Nephron progenitor cell (in vitro differentiated cells): ENCODE measurements around the gene NLGN2.

Experiments
- DNase-seq: peaks from one replicate; pipeline ENCODE4 v3.0.0; 2021
- H3K27ac Mint-ChIP-seq: 2 replicates; pipeline ENCODE4 v1.8.0; 2021; ENCODE audit warnings: mild to moderate bottlenecking, moderate library complexity, mixed read lengths
- H3K27me3 Mint-ChIP-seq: 2 replicates; pipeline ENCODE4 v1.8.0; 2021; ENCODE audit warnings: mild to moderate bottlenecking, low read depth, mixed read lengths; ENCODE audit not compliant: poor library complexity
- H3K36me3 Mint-ChIP-seq: 2 replicates; pipeline ENCODE4 v1.8.0; 2021; ENCODE audit warnings: low read depth, mixed read lengths
- H3K4me1 Mint-ChIP-seq: 2 replicates; pipeline ENCODE4 v1.8.0; 2021; ENCODE audit warnings: mixed read lengths
- H3K4me3 Mint-ChIP-seq: 2 replicates; pipeline ENCODE4 v1.8.0; 2021; ENCODE audit warnings: mild to moderate bottlenecking, moderate library complexity, mixed read lengths
- H3K9me3 Mint-ChIP-seq: 2 replicates; pipeline ENCODE4 v1.8.0; 2021; ENCODE audit warnings: mild to moderate bottlenecking, moderate library complexity, mixed read lengths
- TF ChIP-seq, protein P1 (sequence below): fragments of 200-600 bp; sonication (generic); IDR thresholded peaks from 2 replicates; pipeline ENCODE4 v1.5.0; 2021; ENCODE audit warnings: antibody characterized with exemption

NLGN2 gene

DNA sequence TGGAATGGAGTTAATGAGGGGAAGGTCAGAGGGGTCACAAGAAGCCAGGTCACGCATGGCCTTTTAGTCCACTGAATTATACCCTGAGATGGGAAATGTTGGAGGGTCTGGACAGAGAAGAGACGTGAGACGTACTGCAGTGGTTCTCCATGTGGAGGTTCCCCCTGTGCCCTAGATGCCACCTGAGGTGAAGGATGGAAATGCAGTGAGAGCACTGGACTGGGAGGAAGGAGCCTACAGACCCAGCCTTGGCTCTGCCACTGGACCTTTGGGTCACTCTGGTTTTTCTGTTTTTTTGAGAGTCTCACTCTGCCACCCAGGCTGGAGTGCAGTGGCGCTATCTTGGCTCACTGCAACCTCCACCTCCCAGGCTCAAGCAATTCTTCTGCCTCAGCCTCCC is 11.5 kb upstream of the NLGN2 start:
- peaks cover 35% of the 10 kb centered on the region for H3K4me1 Mint-ChIP-seq
- peaks cover 21% of the 10 kb centered on the region for H3K36me3 Mint-ChIP-seq
- no peak for DNase-seq
- peaks cover 4% of the 10 kb centered on the region for H3K27me3 Mint-ChIP-seq
- TF ChIP-seq, protein P1, sequence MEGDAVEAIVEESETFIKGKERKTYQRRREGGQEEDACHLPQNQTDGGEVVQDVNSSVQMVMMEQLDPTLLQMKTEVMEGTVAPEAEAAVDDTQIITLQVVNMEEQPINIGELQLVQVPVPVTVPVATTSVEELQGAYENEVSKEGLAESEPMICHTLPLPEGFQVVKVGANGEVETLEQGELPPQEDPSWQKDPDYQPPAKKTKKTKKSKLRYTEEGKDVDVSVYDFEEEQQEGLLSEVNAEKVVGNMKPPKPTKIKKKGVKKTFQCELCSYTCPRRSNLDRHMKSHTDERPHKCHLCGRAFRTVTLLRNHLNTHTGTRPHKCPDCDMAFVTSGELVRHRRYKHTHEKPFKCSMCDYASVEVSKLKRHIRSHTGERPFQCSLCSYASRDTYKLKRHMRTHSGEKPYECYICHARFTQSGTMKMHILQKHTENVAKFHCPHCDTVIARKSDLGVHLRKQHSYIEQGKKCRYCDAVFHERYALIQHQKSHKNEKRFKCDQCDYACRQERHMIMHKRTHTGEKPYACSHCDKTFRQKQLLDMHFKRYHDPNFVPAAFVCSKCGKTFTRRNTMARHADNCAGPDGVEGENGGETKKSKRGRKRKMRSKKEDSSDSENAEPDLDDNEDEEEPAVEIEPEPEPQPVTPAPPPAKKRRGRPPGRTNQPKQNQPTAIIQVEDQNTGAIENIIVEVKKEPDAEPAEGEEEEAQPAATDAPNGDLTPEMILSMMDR, result no peak
- peak overlapping the region; percentile 9 for H3K4me3 Mint-ChIP-seq
- H3K9me3 Mint-ChIP-seq, result no peaks in the 10 kb centered on the region
- no peak overlapping the region for H3K27ac Mint-ChIP-seq

DNA sequence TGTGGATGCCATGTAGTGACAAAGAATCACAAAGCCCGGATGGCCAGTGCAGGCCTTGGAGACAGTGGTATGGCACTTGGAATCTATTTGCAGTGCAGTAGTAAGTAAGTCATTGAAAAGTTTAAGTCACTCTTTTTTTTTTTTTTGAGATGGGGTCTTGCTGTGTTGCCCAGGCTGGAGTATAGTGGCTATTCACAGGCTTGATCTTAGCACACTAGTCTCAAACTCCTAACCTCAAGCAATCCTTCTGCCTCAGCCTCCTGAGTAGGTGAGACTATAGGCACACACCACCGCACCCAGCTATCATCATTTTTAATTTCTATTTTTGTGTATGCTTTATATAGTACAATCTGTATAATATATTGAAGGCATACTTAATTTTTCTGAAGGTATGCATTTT is 9.0 kb upstream of the NLGN2 start:
- TF ChIP-seq, protein P1, result no peak
- Mint-ChIP-seq H3K36me3 (peaks cover 15% of the 10 kb centered on the region), H3K27me3 (peaks cover 4% of the 10 kb centered on the region), H3K4me3 (no peak overlapping the region), H3K27ac (no peak overlapping the region), H3K9me3 (no peaks in the 10 kb centered on the region), H3K4me1 (peaks cover 34% of the 10 kb centered on the region)
- no peak for DNase-seq

DNA sequence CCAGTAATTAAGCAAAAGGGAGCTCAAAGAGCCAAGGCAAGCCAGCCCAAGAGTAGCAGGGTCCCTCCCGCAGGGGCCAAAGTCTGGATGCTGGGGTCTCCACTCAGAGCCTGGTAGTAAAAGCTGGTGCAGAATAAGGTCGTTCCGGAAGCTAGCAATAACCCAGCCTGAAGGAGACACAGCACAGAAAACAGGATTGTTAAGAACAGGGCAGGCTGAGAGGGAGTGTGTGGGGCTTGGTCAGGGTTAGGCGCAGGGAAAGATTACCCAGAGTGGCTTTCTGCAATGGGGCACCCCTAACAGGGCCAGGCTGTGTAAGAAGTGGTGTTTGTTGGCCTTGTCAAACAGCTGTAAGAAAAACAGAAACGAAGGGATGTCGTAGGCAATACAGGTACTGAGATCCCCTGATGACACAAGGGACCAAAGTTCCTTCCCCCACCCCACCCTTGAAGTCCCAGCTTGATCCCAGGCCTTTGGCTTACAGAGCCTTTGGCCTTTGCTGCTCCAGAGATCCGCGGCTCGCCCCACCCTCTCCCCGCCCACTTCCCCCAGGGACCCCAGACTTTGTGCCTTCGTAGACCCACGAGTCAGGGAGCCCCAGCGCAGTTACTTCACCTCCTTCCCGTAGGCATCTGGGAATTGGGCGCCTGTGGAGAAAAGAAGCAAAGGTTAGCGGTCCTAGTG is 4.5 kb upstream of the NLGN2 start:
- Mint-ChIP-seq H3K27ac (peak overlapping the region; percentile 83), H3K36me3 (peaks cover 15% of the 10 kb centered on the region), H3K9me3 (no peaks in the 10 kb centered on the region), H3K4me1 (peaks cover 47% of the 10 kb centered on the region), H3K27me3 (no peaks in the 10 kb centered on the region), H3K4me3 (peak overlapping the region; percentile 83)
- DNase-seq, result peak; percentile 75
- TF ChIP-seq, protein P1, result no peak

DNA sequence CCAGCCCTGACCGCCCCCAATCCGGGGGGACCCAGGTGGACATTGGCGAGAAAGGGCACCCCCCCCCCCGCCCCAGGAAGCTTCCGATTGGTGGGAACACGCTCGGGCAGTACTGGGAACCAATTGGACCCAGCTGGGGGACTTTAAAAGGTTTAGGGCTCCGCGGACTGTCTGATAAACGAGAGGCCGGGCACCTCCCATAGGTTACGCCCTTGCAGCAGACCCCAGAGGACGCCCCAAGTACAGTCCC is 4.0 kb upstream of the NLGN2 start:
- DNase-seq, result no peak
- peak overlapping the region; percentile 83 for H3K4me3 Mint-ChIP-seq
- H3K9me3 Mint-ChIP-seq, result no peaks in the 10 kb centered on the region
- TF ChIP-seq, protein P1, result no peak
- no peaks in the 10 kb centered on the region for H3K27me3 Mint-ChIP-seq
- H3K4me1 Mint-ChIP-seq, result peaks cover 47% of the 10 kb centered on the region
- peak overlapping the region; percentile 83 for H3K27ac Mint-ChIP-seq
- H3K36me3 Mint-ChIP-seq, result peaks cover 15% of the 10 kb centered on the region

DNA sequence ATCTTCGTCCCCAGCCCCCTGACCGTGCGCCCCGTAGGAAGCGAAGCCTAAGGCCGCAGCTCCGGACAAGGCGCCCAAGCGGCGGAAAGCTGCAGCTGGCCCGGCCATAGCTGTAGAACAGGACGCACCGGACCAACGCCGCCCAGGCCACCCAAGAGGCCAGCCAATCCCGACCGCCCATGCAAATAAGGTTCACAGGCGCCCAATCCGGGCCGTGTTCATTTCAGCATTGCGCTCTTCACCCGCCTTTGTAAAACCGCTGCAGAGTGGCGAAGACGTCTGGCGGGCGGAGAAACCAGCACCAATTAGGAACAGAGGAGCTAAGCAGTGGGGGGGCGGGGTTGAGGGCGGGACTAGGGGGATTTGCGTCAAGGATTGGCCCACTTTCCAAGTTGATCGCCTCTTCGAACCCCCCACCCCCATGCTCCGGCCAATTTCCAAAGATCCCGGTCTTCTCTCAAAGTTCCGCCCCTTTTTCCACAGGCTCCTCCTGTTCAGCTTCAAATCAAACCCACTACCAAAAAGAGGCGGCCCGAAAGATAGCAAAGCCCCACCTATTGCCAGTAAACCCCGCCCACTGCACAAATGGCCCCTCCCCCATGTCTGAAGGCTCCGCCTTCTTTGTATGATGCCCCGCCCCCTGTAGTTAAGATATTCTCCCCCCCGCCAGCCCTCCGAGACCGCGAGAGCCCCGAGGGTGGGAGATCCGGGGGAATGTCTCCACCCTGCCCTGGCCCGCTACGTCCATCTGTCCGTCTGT is 3.5 kb upstream of the NLGN2 start, which contains the start of gene TMEM256:
Gene TMEM256, minus strand, starts transcription at position 121 of the 760 bp plus-strand sequence. Its CDS starts 13 bp downstream, at position 108.
- peak; percentile 97 for DNase-seq
- peak within 1 kb of the TSS; percentile 83 for H3K27ac Mint-ChIP-seq
- peaks cover 18% of the 10 kb centered on the region for H3K36me3 Mint-ChIP-seq
- TF ChIP-seq, protein P1, result no peak
- H3K27me3 Mint-ChIP-seq, result no peaks in the 10 kb centered on the region
- H3K4me3 Mint-ChIP-seq, result peak within 1 kb of the TSS; percentile 89
- H3K9me3 Mint-ChIP-seq, result no peaks in the 10 kb centered on the region
- peaks cover 49% of the 10 kb centered on the region for H3K4me1 Mint-ChIP-seq
